ENCODE measurements around the gene PROKR1.

Gene PROKR1

GRCh38 chr2:68698567-68699377 is 55.4 kb downstream of the PROKR1 start:
- DNase-seq (ENCODE audit: low spot score) = no peak

DNA sequence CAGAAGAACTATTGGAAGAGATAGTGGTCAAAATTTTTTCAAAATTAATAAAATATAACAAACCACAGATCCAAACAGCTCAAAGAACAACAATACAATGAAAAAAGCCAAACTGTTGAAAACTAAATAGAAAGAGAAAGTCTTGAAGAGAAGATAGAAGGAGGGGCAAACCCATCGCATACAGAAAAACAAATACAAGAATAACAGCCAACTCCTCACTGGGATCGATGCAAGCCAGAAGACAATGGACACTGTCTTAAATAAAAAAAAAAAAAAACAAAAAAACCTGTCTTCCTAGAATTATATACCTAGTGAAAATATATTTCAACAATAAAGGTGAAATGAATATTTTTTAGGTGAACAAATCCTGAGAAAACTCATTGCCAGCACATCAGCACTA is 57.2 kb downstream of the PROKR1 start:
- DNase-seq (ENCODE audit: low spot score) = no peak

DNA sequence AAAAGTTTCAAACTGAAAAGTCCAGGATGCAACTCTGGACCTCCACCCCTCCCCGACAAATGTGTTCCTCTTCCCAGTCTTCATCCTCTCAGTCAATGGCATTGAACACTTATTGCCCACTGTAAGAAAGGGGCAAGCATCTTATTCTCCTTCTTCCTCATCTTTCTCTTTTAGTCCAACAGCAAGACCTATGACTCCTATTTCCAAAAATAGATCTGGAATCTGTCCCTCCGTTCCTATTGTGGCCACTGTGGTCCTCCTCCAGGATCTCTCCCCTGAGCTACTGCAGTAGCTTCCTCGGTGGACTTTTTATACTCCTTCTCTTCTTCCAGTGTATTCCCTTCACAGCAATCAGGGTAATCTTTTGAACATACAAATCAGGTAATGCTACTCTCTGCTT is 63.3 kb downstream of the PROKR1 start:
- DNase-seq (ENCODE audit: low spot score) = no peak

All from SW480 (cell line).